HCT116 (cell line): Measurements from ENCODE around the gene WDR89. TPM values are rescaled to one million over a fixed set of nuclear protein-coding genes. Genes with fewer than 3 reads are reported as not detected.

Experiments
- ATAC-seq: fragments of 200-7000 bp; cut with Tn5 transposase; 2 replicates; pipeline ENCODE4 v1.9.1; 2020; ENCODE audit warnings: mild to moderate bottlenecking, moderate library complexity
- BruUV-seq: library from RNA; stranded (reverse); fragments of 400-500 nt; replicated peaks from 2 replicates; lab custom pipeline; 2021; lab: Mats Ljungman, UMichigan
- CTCF ChIA-PET: fragments of 300-600 bp; sonication (Branson Sonifier 250); formaldehyde crosslinking; loops from one replicate; lab custom pipeline; 2021; ENCODE audit warnings: antibody characterized with exemption; lab: Charles Lee
- POLR2A ChIA-PET: fragments of 300-600, 350-600 bp; sonication (Branson Sonifier 250); formaldehyde crosslinking; loops from one replicate; lab custom pipeline; 2021; ENCODE audit warnings: antibody characterized with exemption; lab: Charles Lee
- RAD21 ChIA-PET, 2 experiments: fragments of 300-600 bp; sonication (Branson Sonifier 250); formaldehyde crosslinking; loops; one replicate each; lab custom pipeline; 2023; ENCODE audit warnings: low total read pairs in 2 of 2; ENCODE audit not compliant: uncharacterized antibody in 2 of 2, unreplicated experiment in 2 of 2, low non-redundant PET in 1 of 2; lab: Charles Lee
- DNase-seq: peaks from one replicate; pipeline ENCODE4 v3.0.0-alpha.2; 2010; ENCODE audit warnings: low read depth, low spot score
- H2AFZ ChIP-seq: fragments of 200-600 bp; shearing (Covaris generic), sonication (generic); 2 replicates; pipeline ENCODE4 v1.6.1; 2017; ENCODE audit warnings: low read depth, mixed run types, mixed read lengths, antibody characterized with exemption, low read length; ENCODE audit not compliant: poor library complexity, severe bottlenecking
- H3K27ac ChIP-seq: 2 replicates; pipeline ENCODE4 v1.5.1; 2012; ENCODE audit warnings: low read depth, low read length
- H3K27me3 ChIP-seq: fragments of 200-600 bp; sonication (generic); 2 replicates; pipeline ENCODE4 v1.6.1; 2016; ENCODE audit warnings: mixed run types, low read length, mixed read lengths; ENCODE audit not compliant: insufficient read depth
- H3K36me3 ChIP-seq, 2 experiments: fragments of 200-500 bp in 1 of 2; fragments of 200-600 bp in 1 of 2; sonication (Bioruptor generic) in 1 of 2; sonication (generic) in 1 of 2; 2 replicates each; pipeline versions ENCODE4 v1.5.1 to v1.6.1; 2014 to 2016; ENCODE audit warnings: low read length in 2 of 2, inconsistent platforms in 1 of 2, mixed read lengths in 1 of 2, mixed run types in 1 of 2; ENCODE audit not compliant: insufficient read depth in 2 of 2, control insufficient read depth in 1 of 2
- H3K4me1 ChIP-seq, 2 experiments: fragments of 200-600 bp in 1 of 2; sonication (generic) in 1 of 2; 2 replicates each; pipeline versions ENCODE4 v1.5.1 to v1.6.1; 2012 to 2017; ENCODE audit warnings: low read length in 2 of 2, inconsistent platforms in 1 of 2, mild to moderate bottlenecking in 1 of 2, mixed read lengths in 1 of 2, mixed run types in 1 of 2, moderate library complexity in 1 of 2; ENCODE audit not compliant: insufficient read depth in 2 of 2, control insufficient read depth in 1 of 2
- H3K4me2 ChIP-seq: fragments of 200-600 bp; sonication (generic); 2 replicates; pipeline ENCODE4 v1.6.1; 2017; ENCODE audit warnings: mixed run types, low read length, mixed read lengths
- H3K4me3 ChIP-seq, 2 experiments: fragments of 200-600 bp in 1 of 2; sonication (generic) in 1 of 2; replicated peaks in 1 of 2; 2 replicates each; pipeline ENCODE4 v1.5.1; 2011 to 2016; ENCODE audit warnings: low read length in 2 of 2, control low read depth in 1 of 2, low read depth in 1 of 2, mild to moderate bottlenecking in 1 of 2, mixed read lengths in 1 of 2, mixed run types in 1 of 2
- H3K79me2 ChIP-seq: fragments of 200-600 bp; sonication (generic); 2 replicates; pipeline ENCODE4 v1.6.1; 2017; ENCODE audit warnings: mild to moderate bottlenecking, mixed run types, low read length, moderate library complexity, mixed read lengths; ENCODE audit not compliant: insufficient read depth
- H3K9ac ChIP-seq: fragments of 200-600 bp; sonication (generic); 2 replicates; pipeline ENCODE4 v1.6.1; 2016; ENCODE audit warnings: low read length, mixed read lengths
- H3K9me2 ChIP-seq: fragments of 200-600 bp; sonication (generic), shearing (Covaris generic); 2 replicates; pipeline ENCODE4 v1.6.1; 2017; ENCODE audit warnings: mixed run types, mild to moderate bottlenecking, moderate library complexity; ENCODE audit not compliant: insufficient read depth
- H3K9me3 ChIP-seq, 2 experiments: fragments of 200-500 bp in 1 of 2; fragments of 200-600 bp in 1 of 2; sonication (Bioruptor generic) in 1 of 2; sonication (generic) in 1 of 2; 2 replicates each; pipeline ENCODE4 v1.6.1; 2014 to 2017; ENCODE audit warnings: low read length in 2 of 2, mixed read lengths in 2 of 2, inconsistent platforms in 1 of 2, low read depth in 1 of 2, mild to moderate bottlenecking in 1 of 2, mixed run types in 1 of 2, moderate library complexity in 1 of 2; ENCODE audit not compliant: control insufficient read depth in 1 of 2, insufficient read depth in 1 of 2
- H4K20me1 ChIP-seq: fragments of 200-600 bp; sonication (generic), shearing (Covaris generic); 2 replicates; pipeline ENCODE4 v1.6.1; 2017; ENCODE audit warnings: mixed run types, mild to moderate bottlenecking, moderate library complexity; ENCODE audit not compliant: insufficient read depth
- CBX3 ChIP-seq: IDR thresholded peaks from 2 replicates; pipeline ENCODE4 v1.6.1; 2012; ENCODE audit warnings: low read depth
- POLR2A ChIP-seq: IDR thresholded peaks from 2 replicates; pipeline ENCODE4 v1.7.0; 2011; ENCODE audit warnings: borderline replicate concordance; ENCODE audit not compliant: insufficient read depth, insufficient read length; ENCODE audit errors: extremely low read depth
- POLR2AphosphoS5 ChIP-seq: IDR thresholded peaks from 2 replicates; pipeline ENCODE4 v1.6.1; 2011; ENCODE audit warnings: mild to moderate bottlenecking, low read depth, low read length, moderate library complexity
- REST ChIP-seq: IDR thresholded peaks from 2 replicates; pipeline ENCODE4 v1.6.1; 2012; ENCODE audit warnings: low read depth
- SIN3A ChIP-seq: IDR thresholded peaks from 2 replicates; pipeline ENCODE4 v1.6.1; 2012; ENCODE audit warnings: low read depth
- SRF ChIP-seq: IDR thresholded peaks from 2 replicates; pipeline ENCODE4 v1.6.1; 2012; ENCODE audit warnings: low read depth
- ZBTB33 ChIP-seq: IDR thresholded peaks from 2 replicates; pipeline ENCODE4 v1.6.1; 2011; ENCODE audit warnings: mild to moderate bottlenecking, low read length, moderate library complexity; ENCODE audit not compliant: insufficient replicate concordance; ENCODE audit errors: extremely low read depth
- intact Hi-C: fragments of 100-400 bp; cut with micrococcal nuclease; formaldehyde crosslinking; loops from 2 replicates; pipeline ENCODE4 v1.10.0; 2022
- total RNA-seq: library from RNA; stranded (reverse); gene quantifications from one replicate; pipeline ENCODE4 v1.2.1, GENCODE V29; 2021; ENCODE audit not compliant: unreplicated experiment

The WDR89 gene
- total RNA-seq, 1 experiment from 2014 or later, result 22.8 TPM

GRCh38 chr14:63682727-63683593, 41.3 kb upstream of the WDR89 start:
- no peak overlapping the region for H3K9ac ChIP-seq
- ATAC-seq (no peak), DNase-seq (no peak)
- H3K27ac ChIP-seq, result no peak overlapping the region
- no peak overlapping the region for H3K4me2 ChIP-seq
- ChIA-PET POLR2A (no interaction called here), CTCF (no interaction called here), RAD21 (no interaction called here)
- no peaks in the 10 kb centered on the region for H3K27me3 ChIP-seq
- no peaks in the 10 kb centered on the region; the same call in none of the 2 replicates for H4K20me1 ChIP-seq
- H3K4me3 ChIP-seq, result no peak overlapping the region
- intact Hi-C loops, result no loop called here
- no TSS peak for BruUV-seq
- H3K36me3 ChIP-seq, result peaks cover 0 to 6% of the 10 kb centered on the region in 2 experiments; a peak in 1 of 4 replicates
- H3K9me3 ChIP-seq, result no peaks in the 10 kb centered on the region
- peaks cover 3% of the 10 kb centered on the region; the same call in 1 of the 2 replicates for H3K79me2 ChIP-seq
- H3K4me1 ChIP-seq, result peaks cover 0 to 7% of the 10 kb centered on the region in 2 experiments; a peak in 1 of 4 replicates
- H3K9me2 ChIP-seq, result no peaks in the 10 kb centered on the region
- no peak for TF ChIP-seq REST
- TF ChIP-seq CBX3, result no peak
- TF ChIP-seq SIN3A, result no peak
- no peak for TF ChIP-seq SRF
- TF ChIP-seq POLR2A, result no peak
- no peak for TF ChIP-seq POLR2AphosphoS5
- TF ChIP-seq ZBTB33, result no peak
- H2AFZ ChIP-seq, result no peak overlapping the region
